ENCODE results near the gene SLC41A1.

GRCh38 chr1:205809469-205809868 lies 3.5 kb downstream of the SLC41A1 start:
- no peak for TF ChIP-seq POLR2A (IDR thresholded peaks at IDR 0.05; ENCODE audit: low read depth, low read length)
- no peak for TF ChIP-seq POLR2AphosphoS5 (IDR thresholded peaks at IDR 0.05; ENCODE audit: low read depth, low read length)
- TF ChIP-seq TAF1 (IDR thresholded peaks at IDR 0.05; ENCODE audit: low read depth, low read length): no peak
- TF ChIP-seq SPI1 (IDR thresholded peaks at IDR 0.05; ENCODE audit: low read depth, low read length): no peak

All from GM12891 (cell line).